Ascending aorta (tissue), 2 donors: ENCODE data around the gene FAT3. TPM values are rescaled to one million over a fixed set of nuclear protein-coding genes. Genes with fewer than 3 reads are reported as not detected.

ENCODE experiments used
- DNase-seq, 2 donors: peaks; one replicate each; pipeline ENCODE4 v3.0.0-alpha.2; 2019; ENCODE audit warnings: low spot score in 2 of 2
- H3K27ac ChIP-seq, 2 donors: fragments of 200-600 bp; sonication (generic); one replicate each; pipeline ENCODE4 v1.5.1; 2016 to 2017; ENCODE audit warnings: mild to moderate bottlenecking in 1 of 2
- H3K27me3 ChIP-seq: fragments of 200-600 bp; sonication (generic); one replicate; pipeline ENCODE4 v1.5.1; 2017
- H3K36me3 ChIP-seq, 2 donors: fragments of 200-600 bp; sonication (generic); one replicate each; pipeline ENCODE4 v1.5.1; 2016
- H3K4me1 ChIP-seq, 2 donors: fragments of 200-600 bp; sonication (generic); one replicate each; pipeline ENCODE4 v1.5.1; 2016 to 2017; ENCODE audit warnings: mild to moderate bottlenecking in 1 of 2
- H3K4me3 ChIP-seq, 2 donors: fragments of 200-600 bp; sonication (generic); one replicate each; pipeline ENCODE4 v1.5.1; 2016 to 2017; ENCODE audit warnings: mild to moderate bottlenecking in 1 of 2
- H3K9me3 ChIP-seq, 2 donors: fragments of 200-600 bp; sonication (generic); one replicate each; pipeline ENCODE4 v1.5.1; 2016
- intact Hi-C: fragments of 100-400 bp; cut with DNase I; formaldehyde crosslinking; loops from one replicate; pipeline ENCODE4 v1.15.1; 2023
- total RNA-seq: library from RNA; depleted of rRNA; stranded (reverse); fragments of >200 nt; gene quantifications from one replicate; pipeline ENCODE4 v1.1.0, GENCODE V29; 2016
- TF ChIP-seq, protein P1 (sequence below), 3 experiments: fragments of 200-600 bp in 2 of 3; fragments of 450-650 bp in 1 of 3; sonication (generic) in 2 of 3; IDR thresholded peaks; one replicate each; pipeline ENCODE4 v1.5.1; 2016 to 2019; ENCODE audit warnings: antibody characterized with exemption in 3 of 3, mild to moderate bottlenecking in 1 of 3, moderate library complexity in 1 of 3

The FAT3 gene
- total RNA-seq, 1 donor from 2014 or later, result 2.8 TPM

DNA sequence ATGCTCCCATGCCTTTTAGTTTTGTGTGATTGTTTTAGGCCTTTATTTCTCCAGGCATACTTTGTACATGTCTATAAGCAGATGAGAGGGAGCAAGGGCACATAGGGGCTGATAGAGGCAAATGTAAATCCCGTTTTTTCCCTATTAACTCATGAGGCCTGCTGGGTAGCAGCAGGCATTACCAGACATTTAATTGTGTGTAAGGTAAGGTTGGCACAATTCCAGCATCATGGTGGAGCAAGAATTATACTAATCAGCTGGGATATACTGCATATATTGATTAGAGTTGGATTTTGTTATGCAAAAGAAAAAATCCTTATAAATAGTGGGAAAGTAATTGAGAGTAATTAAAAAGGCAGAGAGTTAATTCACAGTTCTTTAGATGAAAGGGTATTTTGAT is 12.2 kb downstream of the FAT3 start:
- TF ChIP-seq, protein P1, sequence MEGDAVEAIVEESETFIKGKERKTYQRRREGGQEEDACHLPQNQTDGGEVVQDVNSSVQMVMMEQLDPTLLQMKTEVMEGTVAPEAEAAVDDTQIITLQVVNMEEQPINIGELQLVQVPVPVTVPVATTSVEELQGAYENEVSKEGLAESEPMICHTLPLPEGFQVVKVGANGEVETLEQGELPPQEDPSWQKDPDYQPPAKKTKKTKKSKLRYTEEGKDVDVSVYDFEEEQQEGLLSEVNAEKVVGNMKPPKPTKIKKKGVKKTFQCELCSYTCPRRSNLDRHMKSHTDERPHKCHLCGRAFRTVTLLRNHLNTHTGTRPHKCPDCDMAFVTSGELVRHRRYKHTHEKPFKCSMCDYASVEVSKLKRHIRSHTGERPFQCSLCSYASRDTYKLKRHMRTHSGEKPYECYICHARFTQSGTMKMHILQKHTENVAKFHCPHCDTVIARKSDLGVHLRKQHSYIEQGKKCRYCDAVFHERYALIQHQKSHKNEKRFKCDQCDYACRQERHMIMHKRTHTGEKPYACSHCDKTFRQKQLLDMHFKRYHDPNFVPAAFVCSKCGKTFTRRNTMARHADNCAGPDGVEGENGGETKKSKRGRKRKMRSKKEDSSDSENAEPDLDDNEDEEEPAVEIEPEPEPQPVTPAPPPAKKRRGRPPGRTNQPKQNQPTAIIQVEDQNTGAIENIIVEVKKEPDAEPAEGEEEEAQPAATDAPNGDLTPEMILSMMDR (IDR thresholded peaks at IDR 0.05), result no peak
- H3K9me3 ChIP-seq, result no peaks in the 10 kb centered on the region
- H3K4me1 ChIP-seq, result peaks cover 0 to 5% of the 10 kb centered on the region in 2 donors
- no peaks in the 10 kb centered on the region for H3K27me3 ChIP-seq
- no peak for DNase-seq
- H3K4me3 ChIP-seq, result no peak overlapping the region
- intact Hi-C loops, result no loop called here
- H3K36me3 ChIP-seq, result no peaks in the 10 kb centered on the region
- no peak overlapping the region for H3K27ac ChIP-seq

DNA sequence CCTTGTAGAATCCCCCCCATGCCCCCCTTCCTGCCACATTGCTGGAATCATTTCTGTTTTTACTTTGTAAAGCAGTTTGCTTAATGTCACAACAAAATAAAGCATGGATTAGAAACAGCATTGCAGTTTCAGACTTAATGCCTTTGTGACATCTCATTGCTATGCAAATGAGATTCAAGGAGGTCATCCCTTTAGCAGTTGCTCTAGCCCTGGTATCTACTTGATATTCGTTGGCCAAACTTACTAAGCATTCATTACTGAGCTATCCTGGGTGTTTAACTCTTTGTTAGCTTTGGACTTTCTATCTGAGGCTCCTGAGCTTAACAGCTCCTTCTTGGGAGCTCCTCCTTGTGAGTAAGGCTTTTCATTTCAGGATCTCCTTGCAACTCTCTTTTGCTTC is 16.3 kb downstream of the FAT3 start:
- TF ChIP-seq, protein P1 (IDR thresholded peaks at IDR 0.05), result no peak
- Histone ChIP-seq H3K27me3 (no peaks in the 10 kb centered on the region), H3K4me3 (no peak overlapping the region), H3K9me3 (no peaks in the 10 kb centered on the region), H3K27ac (no peak overlapping the region), H3K4me1 (peaks cover 0 to 5% of the 10 kb centered on the region in 2 donors), H3K36me3 (no peaks in the 10 kb centered on the region)
- DNase-seq, result no peak
- intact Hi-C loops, result no loop called here

DNA sequence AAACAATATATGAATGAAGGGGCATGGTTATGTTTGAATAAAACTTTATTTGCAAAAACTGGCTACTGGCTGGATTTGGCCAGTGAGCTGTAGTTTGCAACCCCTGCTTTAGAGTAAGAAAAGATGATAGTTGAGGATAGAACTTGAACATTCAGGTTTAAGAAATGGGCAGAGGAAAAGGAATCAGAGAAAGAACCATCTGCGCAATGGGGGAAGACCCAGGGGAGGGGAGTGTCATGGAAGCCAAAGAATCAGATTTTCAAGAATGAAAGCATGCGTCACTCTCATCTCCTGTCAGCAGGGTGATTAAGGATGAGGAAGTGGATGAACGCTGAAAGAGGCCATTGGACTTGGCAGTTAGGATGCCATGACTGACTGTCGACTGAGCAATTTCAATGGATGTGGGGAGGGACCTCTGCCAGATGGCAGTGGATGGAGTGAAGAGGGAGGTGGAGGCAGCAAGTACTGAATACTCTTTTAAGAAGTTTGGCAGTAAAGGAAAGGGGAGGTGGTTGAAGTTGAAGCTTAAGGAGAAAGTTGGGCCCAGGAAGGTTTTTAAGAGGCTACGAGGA is 21.2 kb downstream of the FAT3 start:
- Histone ChIP-seq H3K36me3 (no peaks in the 10 kb centered on the region), H3K27me3 (no peaks in the 10 kb centered on the region), H3K9me3 (no peaks in the 10 kb centered on the region), H3K27ac (no peak overlapping the region), H3K4me3 (no peak overlapping the region), H3K4me1 (no peaks in the 10 kb centered on the region)
- TF ChIP-seq, protein P1 (IDR thresholded peaks at IDR 0.05), result no peak
- no peak for DNase-seq
- intact Hi-C loops, result no loop called here

DNA sequence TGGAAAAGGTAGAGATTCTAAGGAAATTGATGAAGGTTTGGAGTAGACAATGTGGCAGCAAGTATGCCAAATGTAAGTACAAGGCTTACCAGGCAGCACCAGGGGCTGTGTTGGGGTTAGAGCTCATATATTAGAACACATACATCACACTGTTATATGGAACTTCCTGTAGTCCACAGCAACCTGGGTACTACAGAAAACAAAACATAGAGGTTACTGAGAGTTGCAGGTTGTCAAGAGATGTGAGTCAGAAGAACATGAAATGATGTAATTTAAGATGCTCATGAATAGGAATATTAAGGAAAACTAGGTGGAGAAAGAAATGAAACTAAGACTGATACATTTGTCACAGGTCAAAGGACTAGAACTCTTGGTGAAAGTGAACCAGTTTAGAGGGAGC is 22.0 kb downstream of the FAT3 start:
- TF ChIP-seq, protein P1 (IDR thresholded peaks at IDR 0.05), result no peak
- Histone ChIP-seq H3K27ac (no peak overlapping the region), H3K4me3 (no peak overlapping the region), H3K36me3 (no peaks in the 10 kb centered on the region), H3K4me1 (no peaks in the 10 kb centered on the region), H3K27me3 (no peaks in the 10 kb centered on the region), H3K9me3 (no peaks in the 10 kb centered on the region)
- intact Hi-C loops, result no loop called here
- DNase-seq, result no peak

DNA sequence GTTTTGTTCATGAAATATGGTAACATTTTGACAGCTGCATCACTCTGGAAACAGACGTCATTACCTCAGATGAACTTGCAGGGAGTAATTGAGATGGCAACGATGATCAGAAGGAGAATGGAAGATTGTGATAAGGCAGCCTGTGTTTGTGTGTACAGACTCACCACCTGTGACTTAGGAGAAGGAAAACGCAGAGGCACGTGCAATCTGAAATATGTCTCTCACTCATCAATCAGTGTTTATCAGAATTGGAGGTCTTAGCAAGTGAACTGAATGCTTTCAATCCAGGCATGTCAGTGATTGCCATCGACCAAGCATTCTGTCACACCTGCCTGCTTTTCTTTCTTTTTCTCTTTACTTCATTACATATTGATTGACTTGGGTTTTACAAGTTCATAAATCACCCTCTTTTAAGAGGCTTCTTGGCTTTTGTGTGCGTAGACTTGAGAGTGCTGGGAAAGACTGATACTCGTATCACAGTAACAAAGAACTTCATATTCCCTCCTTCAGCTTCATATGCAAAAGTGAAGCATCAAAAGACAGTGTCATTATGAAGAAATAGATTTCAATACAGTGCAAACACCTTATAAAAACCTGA is 24.6 kb downstream of the FAT3 start:
- intact Hi-C loops, result no loop called here

More for the DNA sequence above, 24.6 kb downstream of the FAT3 start:
- TF ChIP-seq, protein P1 (IDR thresholded peaks at IDR 0.05), result no peak
- H3K27ac ChIP-seq, result no peak overlapping the region
- H3K4me3 ChIP-seq, result no peak overlapping the region
- H3K4me1 ChIP-seq, result peaks cover 0 to 14% of the 10 kb centered on the region in 2 donors
- DNase-seq, result no peak
- no peaks in the 10 kb centered on the region for H3K27me3 ChIP-seq
- no peaks in the 10 kb centered on the region for H3K9me3 ChIP-seq
- no peaks in the 10 kb centered on the region for H3K36me3 ChIP-seq
